ENCODE results near the gene TRAPPC6A. TPM values are rescaled to one million over a fixed set of nuclear protein-coding genes. Genes with fewer than 3 reads are reported as not detected.

Gene TRAPPC6A
- total and polyA plus RNA-seq, 4 donors = 14.0 to 38.4 (median 26.2) TPM

- Histone ChIP-seq H3K27me3 (ENCODE audit: control insufficient read depth in 3 of 3, insufficient read depth in 3 of 3, low read length in 2 of 3) (peaks cover 0 to 40% (median 16%) of the 10 kb centered on the region in 3 donors), H3K4me3 (no peak overlapping the region), H3K4me1 (ENCODE audit: control insufficient read depth in 5 of 5, insufficient read depth in 5 of 5, low read length in 5 of 5) (peaks cover 0 to 10% (median 5%) of the 10 kb centered on the region in 5 donors), H3K36me3 (ENCODE audit: control insufficient read depth in 4 of 4, insufficient read depth in 4 of 4, low read length in 4 of 4) (no peaks in the 10 kb centered on the region), H3K27ac (ENCODE audit: low read depth in 1 of 2, low read length in 1 of 2) (no peak overlapping the region), H3K9me3 (ENCODE audit: control insufficient read depth in 4 of 4, insufficient read depth in 3 of 4, low read length in 3 of 4) (no peaks in the 10 kb centered on the region), H3K9ac (ENCODE audit: insufficient read depth in 1 of 2, low read length in 2 of 2) (no peak overlapping the region)
- 65 to 73% methylated on average over 14 of the region's 14 CpGs for WGBS, 2 donors
- no peak for DNase-seq
- ATAC-seq (ENCODE audit: insufficient read depth, low FRiP score) = no peak
- TF ChIP-seq CTCF (IDR thresholded peaks at IDR 0.05; ENCODE audit: control extremely low read depth, extremely low read depth) = no peak
Observed at GRCh38 chr19:45217957-45218334, 39.9 kb upstream of the TRAPPC6A start.

GRCh38 chr19:45217193-45217956 is 39.3 kb upstream of the TRAPPC6A start:
- 33 to 39% methylated on average over 42 to 46 of the region's 46 CpGs for WGBS, 2 donors
- Histone ChIP-seq H3K9ac (ENCODE audit: insufficient read depth in 1 of 2, low read length in 2 of 2) (no peak overlapping the region), H3K27ac (ENCODE audit: low read depth in 1 of 2, low read length in 1 of 2) (peak overlapping the region in 1 of 2 donors; percentile 20), H3K4me3 (no peak overlapping the region), H3K9me3 (ENCODE audit: control insufficient read depth in 4 of 4, insufficient read depth in 3 of 4, low read length in 3 of 4) (no peaks in the 10 kb centered on the region), H3K36me3 (ENCODE audit: control insufficient read depth in 4 of 4, insufficient read depth in 4 of 4, low read length in 4 of 4) (no peaks in the 10 kb centered on the region), H3K4me1 (ENCODE audit: control insufficient read depth in 5 of 5, insufficient read depth in 5 of 5, low read length in 5 of 5) (peaks cover 0 to 10% (median 5%) of the 10 kb centered on the region in 5 donors), H3K27me3 (ENCODE audit: control insufficient read depth in 3 of 3, insufficient read depth in 3 of 3, low read length in 2 of 3) (peaks cover 0 to 40% (median 16%) of the 10 kb centered on the region in 3 donors)
- ATAC-seq (ENCODE audit: insufficient read depth, low FRiP score) (no peak), DNase-seq (peak in 2 of 3 donors; percentile 14 to 25)
- no peak for TF ChIP-seq CTCF (IDR thresholded peaks at IDR 0.05; ENCODE audit: control extremely low read depth, extremely low read depth)

- no peak for DNase-seq
- Histone ChIP-seq H3K9me3 (ENCODE audit: control insufficient read depth in 4 of 4, insufficient read depth in 3 of 4, low read length in 3 of 4) (no peaks in the 10 kb centered on the region), H3K9ac (ENCODE audit: insufficient read depth in 1 of 2, low read length in 2 of 2) (no peak overlapping the region), H3K27me3 (ENCODE audit: control insufficient read depth in 3 of 3, insufficient read depth in 3 of 3, low read length in 2 of 3) (peaks cover 0 to 40% (median 16%) of the 10 kb centered on the region in 3 donors), H3K4me1 (ENCODE audit: control insufficient read depth in 5 of 5, insufficient read depth in 5 of 5, low read length in 5 of 5) (peaks cover 0 to 12% (median 10%) of the 10 kb centered on the region in 5 donors), H3K36me3 (ENCODE audit: control insufficient read depth in 4 of 4, insufficient read depth in 4 of 4, low read length in 4 of 4) (no peaks in the 10 kb centered on the region), H3K27ac (ENCODE audit: low read depth in 1 of 2, low read length in 1 of 2) (no peak overlapping the region), H3K4me3 (no peak overlapping the region)
- 69 to 77% methylated on average over 6 of the region's 6 CpGs for WGBS, 2 donors
- ATAC-seq (ENCODE audit: insufficient read depth, low FRiP score) = no peak
- no peak for TF ChIP-seq CTCF (IDR thresholded peaks at IDR 0.05; ENCODE audit: control extremely low read depth, extremely low read depth)
Observed at GRCh38 chr19:45216667-45217066, 38.6 kb upstream of the TRAPPC6A start.
